Stimulated activated CD4-positive, alpha-beta T cell treated with anti-CD3 and anti-CD28 coated beads, TNF-alpha, amount 100 ng/mL, for 1 hour (primary cell): ENCODE measurements around the gene PRLR.
"Not testable (repeated sequence)": the region's sequence is repeated elsewhere in the genome, so short reads cannot be mapped to it uniquely, and the experiment has no call there.

ENCODE experiments used
- DNase-seq, 3 donors: peaks; one replicate each; pipeline ENCODE4 v3.0.0-alpha.2; 2020; ENCODE audit warnings: low read depth in 3 of 3, low spot score in 1 of 3

The PRLR gene

DNA sequence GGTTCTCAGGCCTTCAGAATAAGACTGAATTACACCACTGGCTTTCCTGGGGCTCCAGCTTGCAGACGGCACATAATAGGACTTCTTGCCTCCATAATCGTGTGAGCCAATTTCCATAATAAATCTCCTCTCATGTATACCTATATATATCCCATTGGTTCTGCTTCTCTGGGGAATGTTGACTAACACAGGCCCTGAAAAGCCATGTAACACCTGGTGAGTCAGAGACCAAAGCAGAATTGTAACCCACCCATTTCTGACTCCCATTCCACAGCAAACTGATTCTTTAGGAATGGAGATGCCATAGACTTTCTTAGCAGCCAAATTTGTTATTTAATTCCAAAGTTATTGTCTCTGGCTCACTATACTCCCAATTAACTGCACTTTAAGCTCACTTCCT lies 97.1 kb downstream of the PRLR start:
- no peak for DNase-seq

DNA sequence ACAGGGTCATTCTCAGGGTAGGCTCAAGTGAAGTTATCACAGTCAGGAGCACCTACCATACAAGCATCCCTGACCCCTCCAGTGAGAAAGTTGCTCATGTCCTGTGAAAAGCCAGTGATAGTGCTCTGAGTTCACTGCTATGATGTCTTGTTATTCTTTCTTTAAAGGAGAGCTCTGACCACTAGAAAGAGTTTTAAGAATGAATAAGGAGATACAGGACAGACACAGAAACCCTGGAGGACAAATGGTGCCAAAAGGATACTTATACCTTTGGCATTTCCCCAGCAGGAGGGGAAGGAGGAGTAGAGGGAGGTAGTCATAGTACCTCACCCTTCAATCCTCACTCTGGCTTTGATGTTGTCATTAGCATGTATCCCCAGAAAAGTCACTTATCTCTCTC lies 98.6 kb downstream of the PRLR start:
- no peak for DNase-seq

DNA sequence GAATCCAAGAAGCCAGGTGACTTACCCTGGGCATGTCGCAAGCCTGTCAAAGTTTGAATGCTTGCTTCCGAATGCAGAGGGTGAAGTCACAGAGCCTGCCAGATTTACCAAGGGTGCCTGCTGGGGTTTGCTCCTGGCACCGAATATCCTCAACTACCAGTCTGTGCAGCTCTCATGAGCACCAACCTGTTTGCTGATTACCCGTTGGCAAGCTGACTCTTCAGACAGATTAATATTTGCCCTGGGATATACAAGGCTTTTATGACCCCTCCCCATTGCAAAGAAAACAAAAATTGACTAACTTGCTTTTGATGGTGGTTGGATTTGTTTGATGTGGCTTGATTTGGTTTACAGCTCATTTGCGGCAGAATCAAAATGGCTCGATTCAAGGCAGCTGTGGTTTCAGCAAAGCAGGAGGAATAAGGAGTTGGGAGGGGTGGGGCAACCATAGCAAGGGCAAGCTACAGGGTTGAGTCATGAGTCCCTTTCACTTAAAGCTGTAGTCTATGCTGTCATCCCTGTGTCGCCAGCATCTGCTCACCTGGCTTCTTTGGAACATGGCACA lies 100.3 kb downstream of the PRLR start:
- DNase-seq, result peak in 2 of 3 donors; percentile 0 to 3

DNA sequence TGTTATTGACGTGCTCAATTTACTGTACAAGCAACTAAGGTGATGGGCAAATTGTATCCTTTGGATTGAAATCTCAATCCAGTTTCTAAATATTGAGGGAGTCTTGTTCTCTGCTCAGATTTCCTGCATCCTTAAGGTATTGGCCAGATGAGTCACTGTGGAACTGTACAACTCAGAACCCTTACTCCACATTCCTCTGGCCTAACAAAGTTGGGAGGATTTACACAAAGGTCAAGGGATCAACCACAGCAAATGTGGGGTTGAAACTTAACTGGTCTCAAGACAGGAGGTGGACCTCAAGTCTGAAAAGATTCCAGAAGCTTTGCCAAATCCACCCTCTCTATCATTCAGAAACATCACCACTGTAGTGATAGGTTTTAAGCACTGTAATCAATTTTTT lies 101.0 kb downstream of the PRLR start:
- DNase-seq, result no peak

DNA sequence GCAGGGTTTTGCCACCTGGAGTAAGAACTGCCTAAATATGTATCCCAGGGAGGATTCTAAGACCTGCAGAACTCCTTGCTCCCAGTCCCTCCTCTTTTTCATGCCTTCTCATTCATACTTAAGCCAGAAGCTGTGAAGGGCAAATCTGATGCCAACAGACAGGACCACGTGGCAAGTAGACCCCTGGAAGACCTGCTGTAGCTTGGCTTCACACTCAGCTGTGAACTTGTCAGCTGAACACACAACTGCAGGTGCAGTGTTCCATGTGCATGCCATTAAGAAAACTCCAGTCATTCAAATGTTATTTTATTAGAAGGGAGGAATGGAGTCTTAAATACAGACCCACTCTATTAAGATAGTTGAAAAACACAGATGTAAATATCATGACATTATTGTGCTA lies 103.3 kb downstream of the PRLR start:
- no peak for DNase-seq

DNA sequence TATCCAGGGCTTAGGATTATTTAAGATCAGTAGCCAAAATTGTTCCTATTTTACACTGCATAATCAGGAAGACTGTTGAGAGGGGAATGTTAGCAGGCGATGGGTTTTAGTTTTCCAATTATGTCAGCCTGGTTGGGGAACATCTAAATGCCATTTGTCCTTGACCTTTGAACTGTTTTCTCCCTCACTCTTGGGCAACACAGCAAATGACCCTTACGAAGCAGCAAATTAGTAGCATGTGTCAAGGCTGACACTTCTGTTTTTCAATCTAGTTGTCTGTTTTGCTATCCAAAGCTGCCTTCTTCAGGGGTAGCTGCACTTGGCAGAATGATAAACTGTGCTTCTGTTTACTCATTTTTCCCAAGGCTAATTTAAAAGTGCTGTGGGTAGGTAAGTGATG lies 104.5 kb downstream of the PRLR start:
- no peak for DNase-seq

DNA sequence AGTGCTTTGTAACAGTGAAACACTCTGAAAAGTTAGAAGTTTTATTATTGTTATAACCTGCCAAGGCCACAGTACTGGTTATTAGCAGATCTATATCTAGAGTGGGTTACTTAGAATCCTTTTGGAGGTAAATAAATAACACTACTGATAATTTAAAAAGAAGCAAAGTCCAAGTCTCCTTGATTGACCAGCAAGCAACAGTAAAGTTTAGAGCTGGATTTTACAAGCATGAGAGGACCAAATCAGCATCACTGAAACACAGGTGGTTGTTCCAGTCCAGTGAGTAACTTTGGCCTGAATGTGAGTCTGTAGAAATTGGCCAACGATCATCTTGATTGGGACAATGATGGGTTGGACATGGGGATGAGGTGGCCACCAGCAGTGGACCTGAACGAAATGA lies 105.4 kb downstream of the PRLR start:
- DNase-seq, result no peak

DNA sequence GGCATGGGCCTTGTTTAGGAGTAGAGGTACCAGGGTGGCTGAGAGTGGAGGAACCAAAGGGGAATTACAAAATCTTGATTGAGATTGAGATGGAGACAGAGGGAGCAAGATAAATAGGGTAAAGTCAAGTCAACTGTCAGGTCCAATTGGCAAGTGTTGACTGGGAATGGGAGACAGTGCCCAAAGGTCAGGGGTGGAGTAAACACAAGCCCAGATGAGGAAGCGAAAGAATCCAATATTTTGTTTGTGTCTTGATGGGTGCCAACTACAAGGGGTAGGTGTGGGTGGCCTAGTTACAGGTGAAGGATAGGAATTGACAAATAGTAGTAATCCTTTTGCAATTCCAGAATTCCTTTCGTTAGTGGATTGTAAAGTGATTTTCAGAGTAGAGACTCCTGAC lies 107.5 kb downstream of the PRLR start:
- no peak for DNase-seq

DNA sequence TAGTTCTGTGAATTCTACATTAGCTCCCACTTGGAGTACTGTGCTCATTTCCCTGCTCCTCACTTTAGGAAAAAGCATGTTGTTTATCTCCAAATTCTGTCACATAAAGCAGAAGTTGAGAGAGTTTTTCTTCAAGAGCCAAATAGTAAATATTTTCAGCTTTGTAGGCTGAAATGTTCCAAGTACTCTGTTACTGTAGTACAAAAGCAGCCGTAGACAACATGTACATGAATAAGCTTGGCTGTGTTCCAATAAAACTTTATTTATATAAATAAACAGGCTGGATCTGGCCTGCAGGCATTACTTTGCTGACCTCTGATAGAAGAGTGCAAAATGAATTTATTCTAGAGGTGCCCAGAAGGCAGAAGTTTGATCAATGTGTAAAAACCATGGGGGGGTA lies 109.6 kb downstream of the PRLR start:
- DNase-seq, result no peak

DNA sequence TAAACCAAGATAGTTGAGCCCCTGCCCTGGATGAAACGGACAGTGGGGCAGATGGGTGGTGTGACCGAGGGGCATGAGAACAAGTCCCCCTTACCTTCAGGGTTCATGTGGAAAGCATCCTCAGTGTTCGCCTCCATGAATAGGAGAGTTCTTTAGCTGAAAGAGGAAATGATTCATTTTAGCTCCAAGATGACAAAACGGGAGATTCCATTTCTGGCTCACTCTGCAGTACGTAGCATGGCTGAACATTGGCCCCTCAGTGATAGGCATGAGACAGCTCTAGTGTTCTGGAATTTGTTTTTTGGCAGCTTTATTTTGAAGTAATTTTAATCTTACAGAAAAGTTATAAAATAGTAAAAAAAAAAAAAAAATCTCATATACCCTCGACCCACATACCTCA lies 112.3 kb downstream of the PRLR start:
- DNase-seq, result no peak

DNA sequence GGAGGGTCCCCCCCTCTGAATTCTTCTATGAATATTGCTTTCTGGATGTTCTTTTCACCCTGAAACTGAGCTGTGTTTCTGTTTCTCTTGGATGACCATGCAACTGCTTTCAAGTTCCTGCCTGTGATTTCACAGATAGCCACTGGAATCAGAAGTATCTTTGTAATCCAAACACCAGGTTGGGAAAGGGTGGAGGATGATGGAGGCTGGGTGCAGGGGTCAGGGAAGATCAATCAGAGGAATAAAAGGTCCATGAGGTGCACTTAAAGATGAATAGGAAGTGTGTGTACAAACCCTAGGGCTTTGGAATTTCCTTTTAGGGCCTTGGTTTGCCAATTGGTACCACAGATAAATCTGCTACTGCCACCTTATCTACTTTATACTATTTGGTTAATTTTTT lies 114.4 kb downstream of the PRLR start:
- DNase-seq, result no peak

DNA sequence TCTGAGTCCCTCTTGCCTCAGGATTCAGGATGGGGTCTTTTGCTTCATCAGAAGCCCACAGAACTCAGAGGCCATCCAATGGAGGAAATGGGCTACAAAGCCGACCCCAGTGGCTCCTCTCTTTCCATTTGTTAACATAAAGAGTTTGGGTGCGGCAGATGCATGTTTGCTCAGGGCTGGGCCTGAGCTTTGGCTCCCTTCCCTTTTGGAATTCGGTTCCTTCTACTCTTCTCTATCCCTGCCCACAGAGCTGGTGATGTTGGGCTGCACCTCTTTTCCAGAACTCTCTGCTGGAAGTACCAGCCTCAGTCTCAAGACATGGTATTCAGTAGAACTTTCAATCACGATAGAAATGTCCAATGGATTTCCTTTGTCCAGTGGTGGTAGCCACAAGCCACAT lies 115.6 kb downstream of the PRLR start:
- DNase-seq, result no peak

DNA sequence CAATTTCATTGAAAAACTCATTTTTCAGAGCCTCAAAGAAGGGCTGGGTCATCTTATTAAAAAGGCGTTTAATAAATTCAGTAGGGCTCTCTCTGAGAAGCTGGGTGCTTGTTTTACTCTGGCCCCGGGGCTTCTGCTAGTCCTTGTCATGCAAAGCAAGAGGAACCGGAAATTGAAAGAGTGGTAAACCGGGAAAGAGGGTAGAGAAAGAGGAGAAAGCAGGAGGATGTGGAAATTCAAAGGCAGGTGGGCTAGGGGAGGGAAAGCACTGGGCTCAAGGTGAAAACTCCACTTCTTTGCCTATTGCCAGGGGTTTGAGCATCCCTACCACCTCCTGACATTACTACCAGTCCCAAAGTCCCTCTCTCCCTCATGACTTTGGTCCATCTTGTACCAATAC lies 118.0 kb downstream of the PRLR start:
- no peak for DNase-seq

DNA sequence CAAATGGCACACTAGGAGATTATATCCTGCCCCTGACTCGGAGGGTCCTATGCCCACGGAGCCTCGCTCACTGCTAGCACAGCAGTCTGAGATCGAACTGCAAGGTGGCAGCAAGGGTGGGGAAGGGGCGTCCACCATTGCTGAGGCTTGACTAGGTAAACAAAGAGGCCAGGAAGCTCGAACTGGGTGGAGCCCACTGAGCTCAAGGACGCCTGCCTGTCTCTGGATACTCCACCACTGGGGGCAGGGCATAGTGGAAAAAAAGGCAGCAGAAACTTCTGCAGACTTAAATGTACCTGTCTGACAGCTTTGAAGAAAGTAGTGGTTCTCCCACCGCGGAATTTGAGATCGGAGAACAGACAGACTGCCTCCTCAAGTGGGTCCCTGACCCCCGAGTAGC lies 125.7 kb downstream of the PRLR start:
- not testable (repeated sequence) for DNase-seq

DNA sequence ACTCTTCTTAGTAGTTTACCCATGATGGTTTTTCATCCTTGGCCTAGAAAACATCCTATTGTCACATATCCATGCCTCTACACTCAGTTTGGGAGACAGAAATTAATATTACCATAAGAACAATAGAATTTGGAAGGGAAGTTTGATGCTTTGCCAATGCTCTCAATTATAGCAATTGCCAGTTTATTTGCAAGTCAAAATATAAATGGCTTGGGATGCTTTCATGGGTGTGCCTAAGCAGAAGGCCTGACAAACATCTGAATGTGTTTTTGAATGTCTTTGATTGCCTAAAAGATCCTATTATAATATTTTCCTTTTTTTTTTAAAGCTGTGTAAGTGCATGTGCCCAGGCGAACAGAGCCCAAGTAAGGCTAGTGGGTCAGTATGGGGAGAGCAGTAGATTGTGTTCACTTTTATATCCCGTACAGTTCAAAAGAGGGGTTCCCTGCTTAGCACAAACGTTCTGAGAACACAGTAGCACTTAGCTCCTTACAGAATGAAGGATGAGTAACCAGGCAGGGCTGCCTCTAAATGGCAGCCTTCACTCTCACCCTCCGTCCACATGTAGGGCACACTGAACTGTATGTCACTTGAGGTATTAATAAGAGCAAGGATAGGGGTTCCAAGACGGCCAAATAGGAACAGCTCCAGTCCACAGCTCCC lies 126.5 kb downstream of the PRLR start:
- DNase-seq, result no peak

DNA sequence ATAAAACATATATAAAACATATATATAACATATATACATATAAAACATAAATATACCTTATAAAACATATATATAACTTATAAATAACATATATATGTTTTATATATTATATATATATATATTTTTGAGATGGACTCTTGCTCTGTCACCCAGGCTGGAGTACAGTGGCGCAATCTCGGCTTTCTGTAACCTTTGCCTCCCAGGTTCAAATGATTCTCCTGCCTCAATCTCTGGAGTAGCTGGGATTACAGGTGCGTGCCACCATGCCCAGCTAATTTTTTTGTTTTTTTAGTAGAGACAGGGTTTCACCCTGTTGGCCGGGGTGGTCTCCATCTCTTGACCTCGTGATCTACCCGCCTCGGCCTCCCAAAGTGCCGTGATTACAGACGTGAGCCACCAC lies 128.6 kb downstream of the PRLR start:
- DNase-seq, result not testable (repeated sequence)

DNA sequence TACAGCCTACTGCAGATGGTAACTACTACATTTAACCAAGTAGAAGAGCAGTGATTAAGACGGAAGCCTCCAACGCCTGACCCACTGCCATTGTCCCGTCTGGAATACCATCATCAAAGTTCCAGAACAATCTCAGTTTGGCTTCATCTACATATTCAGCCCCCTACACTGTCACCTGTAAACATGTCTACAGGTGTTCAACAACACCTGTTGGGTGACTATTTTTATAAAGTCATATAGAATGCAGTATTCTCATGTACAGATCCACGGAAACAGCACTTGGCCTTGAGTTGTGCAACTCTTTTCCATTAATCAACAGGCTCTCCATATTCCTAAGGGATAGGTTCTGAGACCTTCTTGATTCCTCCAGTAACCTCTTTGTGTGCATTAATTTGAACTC lies 129.3 kb downstream of the PRLR start:
- no peak for DNase-seq

DNA sequence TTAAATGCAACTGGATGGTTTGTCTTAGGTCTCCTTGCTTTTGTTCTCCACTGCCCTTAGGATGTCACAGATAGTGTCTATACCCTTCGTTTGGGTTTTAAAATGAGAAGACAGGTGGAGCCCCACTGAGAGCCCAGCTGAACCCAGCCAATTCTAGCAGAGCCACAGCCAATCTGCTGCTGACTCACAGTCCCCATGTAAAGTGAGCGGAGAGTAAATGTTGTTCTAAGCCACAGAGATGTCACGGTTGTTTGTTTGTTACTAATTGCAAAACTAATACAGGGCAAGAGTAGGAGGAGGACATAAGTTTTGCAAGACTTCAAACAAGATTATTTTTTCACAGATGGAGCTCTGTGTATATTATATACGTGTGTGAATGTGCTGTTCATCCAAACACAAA lies 132.1 kb downstream of the PRLR start:
- DNase-seq, result no peak

DNA sequence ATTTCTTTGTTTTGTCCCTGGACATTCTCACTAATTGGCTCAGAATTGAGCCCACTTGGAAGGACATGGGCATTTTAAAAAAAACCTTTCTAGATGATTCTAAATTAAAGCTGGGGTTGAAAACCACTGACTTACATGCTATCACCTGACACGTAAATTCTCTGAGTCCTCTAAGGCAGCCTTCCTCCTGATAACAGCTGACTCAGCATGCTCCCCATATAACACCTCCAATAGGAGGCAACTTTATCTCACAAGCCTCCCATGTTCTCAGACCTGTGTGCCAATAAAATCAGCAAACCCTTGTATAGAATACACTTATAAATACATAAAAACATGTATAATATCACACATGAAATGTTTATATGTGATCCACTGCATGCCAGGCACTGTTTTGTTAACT lies 133.4 kb downstream of the PRLR start:
- no peak for DNase-seq

DNA sequence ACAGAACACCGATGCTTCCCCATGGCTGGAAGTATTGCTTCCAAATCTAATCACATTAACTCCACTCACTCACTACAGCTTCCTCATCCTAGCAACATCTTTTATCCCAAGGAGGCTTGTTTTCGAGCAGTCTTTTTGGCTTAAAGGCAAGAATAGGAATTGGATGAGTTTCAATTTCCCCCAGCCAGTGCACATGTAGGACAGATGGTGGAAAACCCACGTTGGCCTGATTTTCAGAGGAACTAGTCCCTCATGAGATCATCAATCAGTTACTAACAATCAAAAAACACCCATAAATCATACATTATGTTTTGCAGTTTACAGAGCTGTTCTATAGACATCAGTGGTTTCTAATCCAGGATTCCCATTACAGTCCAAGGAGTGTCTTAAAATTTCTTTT lies 134.1 kb downstream of the PRLR start:
- DNase-seq, result no peak

DNA sequence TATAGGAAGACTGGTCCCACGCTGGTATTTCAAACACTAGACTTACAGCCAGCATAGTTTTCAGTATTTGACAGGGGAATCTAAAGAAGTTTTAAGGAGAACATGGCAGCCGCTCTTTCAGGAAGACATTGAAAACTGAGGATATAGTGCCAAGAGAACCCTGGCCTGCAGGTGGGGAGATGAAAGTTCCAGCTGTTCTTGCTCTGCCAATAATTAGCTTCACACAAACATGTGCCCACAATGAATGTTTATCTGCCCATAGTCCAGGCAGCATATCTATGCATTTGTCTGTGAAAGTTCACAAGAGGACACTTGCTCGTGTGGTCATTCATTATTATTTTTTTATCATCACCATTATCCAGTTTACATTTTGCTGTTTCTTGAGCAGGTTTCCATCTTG lies 134.9 kb downstream of the PRLR start:
- no peak for DNase-seq

DNA sequence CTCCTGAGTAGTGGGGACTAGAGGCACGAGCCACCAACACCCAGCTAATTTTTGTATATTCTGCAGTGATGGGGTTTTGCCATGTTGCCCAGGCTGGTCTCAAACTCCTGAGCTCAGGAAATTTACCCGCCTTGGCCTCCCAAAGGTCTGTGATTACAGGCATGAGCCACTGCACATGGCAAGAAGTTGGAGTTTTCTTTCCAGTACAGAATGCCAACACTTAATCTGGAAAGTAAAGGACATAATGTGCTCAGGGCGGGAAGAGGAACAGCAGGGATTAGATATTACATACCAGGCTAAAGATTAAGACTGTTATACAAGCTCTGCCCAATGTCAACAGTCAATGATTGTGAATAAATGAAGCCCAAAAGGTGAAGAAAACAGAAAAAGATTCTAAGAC lies 135.3 kb downstream of the PRLR start:
- no peak for DNase-seq

DNA sequence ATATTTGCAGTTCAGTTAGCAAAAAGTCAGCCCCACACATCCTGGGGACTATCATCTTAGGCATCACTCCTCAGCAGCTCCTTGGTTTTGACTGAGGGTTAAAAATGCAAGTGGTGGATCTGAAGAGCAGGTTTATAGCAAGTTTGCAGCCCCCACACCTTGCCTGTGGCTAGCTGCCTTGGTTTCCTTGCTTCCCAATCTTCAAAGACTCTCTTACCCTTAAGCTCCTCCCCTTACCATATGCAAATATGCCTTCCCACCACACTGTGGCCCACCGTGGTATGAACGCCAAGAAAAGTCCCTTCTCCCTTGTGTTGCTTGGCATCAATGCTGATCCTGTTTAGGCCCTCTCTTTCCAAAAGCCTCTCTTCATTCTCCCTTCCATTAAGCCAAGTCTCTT lies 137.6 kb downstream of the PRLR start:
- no peak for DNase-seq

DNA sequence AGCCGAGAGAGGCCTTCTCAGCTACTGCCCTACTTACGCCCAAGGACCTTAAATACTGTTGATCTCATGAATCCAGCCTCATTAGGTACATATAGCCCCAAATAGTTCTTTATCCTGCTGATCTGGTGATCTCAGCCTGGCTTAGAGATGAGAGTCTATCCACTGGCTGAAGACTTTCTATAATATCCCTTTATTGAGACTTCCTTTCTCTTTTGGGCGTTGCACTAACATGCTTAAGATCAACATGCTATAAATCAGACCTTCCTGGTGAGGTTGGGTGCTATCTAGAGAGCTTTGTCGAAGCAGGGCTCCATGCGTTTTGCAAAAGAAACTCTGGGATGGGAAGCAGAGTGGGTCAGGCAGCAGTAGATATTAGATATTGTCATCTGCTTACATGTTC lies 138.6 kb downstream of the PRLR start:
- no peak for DNase-seq
